ENCODE measurements around the gene FMNL2. TPM values are rescaled to one million over a fixed set of nuclear protein-coding genes. Genes with fewer than 3 reads are reported as not detected.

The FMNL2 gene
- polyA plus RNA-seq, 1 donor: 20.4 TPM

DNA sequence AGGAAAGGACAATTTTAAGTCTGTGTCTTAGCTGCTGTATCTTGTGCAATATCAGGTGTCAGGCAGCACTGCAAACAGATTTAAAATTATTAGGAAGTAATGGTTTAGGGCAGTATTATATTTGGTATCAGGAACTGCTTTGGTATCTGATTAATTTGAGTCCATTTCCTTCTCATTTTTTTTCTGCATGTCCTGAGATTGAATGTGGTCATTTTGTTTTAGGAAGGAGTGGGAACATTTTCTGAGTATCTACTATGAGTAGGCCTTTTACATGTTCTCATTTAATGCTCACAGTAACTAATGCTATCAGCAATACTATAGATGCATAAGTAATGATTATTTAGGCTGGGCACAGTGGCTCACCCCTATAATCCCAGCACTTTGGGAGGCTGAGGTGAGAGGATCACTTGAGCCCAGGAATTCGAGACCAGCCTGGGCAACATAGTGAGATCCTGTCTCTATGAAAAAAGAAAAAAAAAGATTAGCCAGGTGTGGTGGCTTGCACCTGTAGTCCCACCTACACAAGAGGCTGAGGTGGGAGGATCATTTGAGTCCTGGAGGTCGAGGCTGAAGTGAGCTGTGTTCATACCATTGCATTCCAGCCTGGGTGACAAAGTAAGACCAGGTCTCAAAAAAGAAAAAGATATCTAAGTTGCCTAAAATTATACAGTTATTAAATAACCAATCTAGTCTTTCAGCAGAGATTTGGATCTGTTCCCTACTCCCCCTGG, 4.7 kb downstream of the FMNL2 start:
- DNase-seq: no peak

DNA sequence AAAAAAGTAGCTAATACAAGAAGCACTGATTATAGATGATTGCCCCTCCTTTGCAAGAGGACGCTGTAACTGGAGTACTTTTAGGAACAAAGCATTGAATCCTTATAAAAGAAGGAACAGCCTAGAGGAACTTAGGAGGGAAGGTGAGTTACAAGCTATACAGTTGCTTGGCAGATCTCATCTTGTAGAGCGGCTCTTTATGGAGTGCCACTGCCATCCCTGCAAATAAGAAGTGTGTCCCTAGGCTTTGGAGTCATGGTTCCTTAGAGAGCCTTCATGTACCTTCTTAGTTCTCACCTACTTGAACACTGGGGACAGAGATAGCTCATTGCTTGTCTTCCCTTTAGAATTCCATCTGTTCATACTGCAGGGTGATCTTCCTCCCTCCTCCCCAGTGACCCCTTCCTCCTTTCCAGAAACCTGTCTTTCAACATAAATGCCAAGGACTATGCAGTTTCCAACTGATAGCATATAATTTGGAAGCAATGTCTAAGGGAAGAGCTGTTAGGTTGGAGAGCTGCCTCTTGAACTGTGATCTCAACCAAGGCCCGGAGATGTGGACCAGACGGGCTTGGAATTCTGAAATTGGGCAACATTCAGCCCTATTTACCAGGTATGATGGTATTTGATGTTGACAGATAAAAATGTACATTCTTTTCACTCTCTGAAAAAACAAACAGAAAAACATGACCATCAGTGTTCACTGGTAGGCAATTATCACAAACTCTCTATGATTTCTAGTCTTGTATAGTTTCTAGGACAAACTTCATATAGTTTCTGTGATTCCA, 7.5 kb downstream of the FMNL2 start:
- no peak for DNase-seq

DNA sequence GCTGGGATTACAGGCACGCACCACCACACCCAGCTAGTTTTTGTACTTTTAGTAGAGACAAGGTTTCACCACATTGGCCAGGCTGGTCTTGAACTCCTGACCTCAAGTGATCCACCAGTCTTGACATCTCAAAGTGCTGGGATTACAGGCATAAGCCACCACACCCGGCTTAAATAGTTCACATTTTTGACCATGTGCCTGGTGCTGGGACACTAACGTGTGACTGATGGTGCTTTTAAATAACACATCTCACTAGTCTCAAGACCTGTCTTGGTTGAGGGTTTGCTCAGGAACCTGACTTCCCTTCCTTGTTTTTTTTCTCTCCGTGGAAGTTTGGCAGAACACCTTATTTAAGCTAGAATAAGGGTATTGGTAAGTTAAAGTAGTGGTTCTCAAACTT, 8.5 kb downstream of the FMNL2 start:
- DNase-seq: no peak

DNA sequence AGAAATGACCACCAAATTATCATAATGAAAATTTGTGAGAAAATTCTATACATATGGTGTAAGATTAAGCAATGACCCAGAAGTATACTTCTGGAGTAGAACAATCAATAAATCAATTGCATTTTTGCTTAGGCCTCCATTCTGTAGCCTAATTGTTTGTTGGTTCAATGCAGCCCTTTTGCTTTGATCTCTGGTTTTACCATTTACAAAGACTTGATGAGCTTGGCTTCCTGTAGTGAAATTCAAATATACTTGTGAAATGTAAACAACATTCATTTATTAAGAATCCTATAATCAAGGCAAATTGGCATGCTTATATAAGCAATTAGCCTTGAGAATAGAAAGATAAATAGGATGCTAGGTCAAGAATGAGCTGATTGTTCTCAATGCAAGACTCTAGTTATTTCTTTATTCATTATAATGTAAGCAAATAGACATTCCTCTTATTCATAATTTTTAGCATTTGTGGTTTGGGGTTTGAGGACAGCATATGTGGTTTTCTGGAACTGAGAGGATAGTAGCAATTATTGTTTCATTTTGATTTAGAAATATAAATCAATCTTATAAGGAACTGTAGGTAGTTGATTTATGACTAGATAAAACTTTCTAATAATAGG, 9.7 kb downstream of the FMNL2 start:
- no peak for DNase-seq

DNA sequence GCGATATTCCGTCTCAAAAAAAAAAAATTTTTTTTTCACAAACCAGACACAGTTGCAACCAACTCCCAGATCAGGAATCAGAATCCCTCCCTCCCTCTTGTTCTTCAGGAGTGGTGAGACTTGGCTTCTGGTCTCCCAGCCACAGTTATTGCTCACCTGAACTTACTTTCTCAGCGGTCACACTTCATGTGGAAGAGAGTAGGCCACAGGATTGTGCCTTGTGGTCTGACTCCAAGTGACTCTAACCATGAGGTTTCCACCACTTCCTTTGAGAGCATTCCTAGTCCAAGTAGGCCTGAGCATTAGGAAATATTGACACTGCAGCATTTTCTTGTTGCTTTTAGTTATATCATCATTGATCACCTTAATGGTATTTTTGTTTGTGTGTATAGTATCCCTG, 12.1 kb downstream of the FMNL2 start:
- DNase-seq: no peak

DNA sequence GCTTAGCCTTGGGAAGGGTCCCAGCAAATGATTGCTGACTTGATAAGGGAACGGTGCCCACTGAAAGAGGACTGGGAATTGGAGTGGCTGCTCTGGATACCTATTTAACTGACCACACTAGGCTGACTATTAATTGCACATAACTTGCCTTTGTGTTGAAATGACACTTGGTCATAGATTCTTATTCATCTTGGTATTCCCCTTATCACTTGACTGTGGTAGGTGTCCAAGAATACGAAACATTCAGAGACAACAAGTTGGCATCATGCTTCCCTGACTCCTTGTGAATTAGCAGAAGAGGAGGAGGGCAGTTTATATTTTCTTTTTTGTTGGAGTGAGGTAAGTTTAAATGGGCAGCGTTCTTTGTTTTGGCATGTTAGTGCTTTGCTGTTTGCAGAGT, 13.4 kb downstream of the FMNL2 start:
- DNase-seq: no peak

DNA sequence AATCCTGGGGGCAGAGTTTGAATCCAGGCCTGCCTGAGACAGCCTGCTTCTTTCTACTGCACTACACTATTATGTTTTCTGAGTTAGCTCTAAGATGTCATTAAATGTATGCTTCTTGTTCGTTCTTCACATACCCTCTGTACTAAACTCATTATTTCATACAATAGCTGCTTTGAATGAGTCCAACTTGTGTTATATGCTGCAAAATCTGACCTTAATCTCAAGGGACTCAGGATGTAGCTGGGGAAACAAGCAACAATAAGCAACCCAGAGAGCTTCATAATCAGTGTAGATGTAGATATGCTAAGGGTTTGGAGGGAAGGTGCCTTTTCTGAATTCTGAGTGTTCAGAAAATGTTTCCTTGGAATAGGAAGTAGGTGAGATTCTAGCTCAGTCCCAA, 14.4 kb downstream of the FMNL2 start:
- DNase-seq: no peak

DNA sequence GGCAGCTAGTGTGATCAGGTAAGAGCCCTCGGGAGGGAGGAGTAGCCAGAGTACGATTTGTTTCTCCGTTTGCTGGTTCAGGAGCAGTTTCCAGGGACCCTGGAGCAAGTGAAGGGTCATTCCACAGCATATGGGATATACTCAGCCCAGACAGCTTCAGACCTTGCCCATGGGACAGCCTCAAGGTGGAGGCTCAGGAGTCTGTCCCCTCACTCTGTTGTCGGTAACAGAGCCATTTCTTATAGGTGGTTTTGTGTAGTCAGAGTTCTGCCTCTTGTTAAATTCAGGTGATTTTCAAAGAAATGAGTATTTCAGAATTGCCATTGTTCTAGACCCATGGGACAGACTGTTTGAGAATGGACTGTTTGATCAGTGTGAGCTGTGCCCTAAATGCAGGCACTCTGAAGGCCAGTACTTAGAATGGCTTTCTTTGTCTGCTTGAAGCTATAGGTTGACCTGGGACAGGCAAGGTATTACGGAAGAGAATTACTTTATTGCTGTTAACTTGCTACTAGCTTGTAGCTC, 15.2 kb downstream of the FMNL2 start:
- DNase-seq: no peak

DNA sequence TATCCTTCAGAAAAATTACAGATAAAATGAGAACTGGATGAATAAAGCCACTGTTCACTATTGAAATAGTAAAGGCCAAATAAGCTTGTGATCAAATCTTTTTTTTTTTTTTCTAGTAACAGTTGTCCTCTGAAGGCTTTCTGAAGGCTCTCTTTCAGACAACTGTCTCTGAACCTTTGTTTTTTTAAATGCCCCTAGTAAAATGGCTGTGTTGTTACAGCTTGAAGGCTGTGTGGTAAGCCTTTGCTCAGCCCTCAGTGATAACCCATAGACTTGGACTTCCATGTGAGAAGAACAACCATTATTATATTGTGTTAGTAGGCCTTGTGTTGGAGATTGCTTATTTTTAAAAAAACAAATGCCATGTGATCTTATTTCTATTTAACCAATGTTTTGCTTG, 17.6 kb downstream of the FMNL2 start:
- DNase-seq: no peak

DNA sequence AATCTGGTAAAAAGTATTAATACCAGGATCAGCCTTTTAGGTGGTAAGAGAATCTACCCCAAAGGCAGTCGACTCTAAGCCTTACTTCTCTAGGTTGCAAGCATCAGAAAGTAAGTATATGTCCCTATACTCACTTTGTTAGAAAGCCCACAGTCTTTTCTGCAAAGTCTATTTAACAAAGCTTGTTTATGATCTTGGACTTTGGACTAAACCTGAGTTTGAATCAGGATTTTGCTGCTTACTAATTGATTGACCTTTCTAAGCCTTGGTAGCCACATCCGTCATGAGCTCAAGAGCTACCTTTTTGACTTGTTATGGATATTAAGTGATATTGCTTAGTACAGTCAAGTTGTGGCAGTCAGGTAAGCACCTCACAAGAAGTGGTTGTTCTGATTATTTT, 18.4 kb downstream of the FMNL2 start:
- DNase-seq: no peak

DNA sequence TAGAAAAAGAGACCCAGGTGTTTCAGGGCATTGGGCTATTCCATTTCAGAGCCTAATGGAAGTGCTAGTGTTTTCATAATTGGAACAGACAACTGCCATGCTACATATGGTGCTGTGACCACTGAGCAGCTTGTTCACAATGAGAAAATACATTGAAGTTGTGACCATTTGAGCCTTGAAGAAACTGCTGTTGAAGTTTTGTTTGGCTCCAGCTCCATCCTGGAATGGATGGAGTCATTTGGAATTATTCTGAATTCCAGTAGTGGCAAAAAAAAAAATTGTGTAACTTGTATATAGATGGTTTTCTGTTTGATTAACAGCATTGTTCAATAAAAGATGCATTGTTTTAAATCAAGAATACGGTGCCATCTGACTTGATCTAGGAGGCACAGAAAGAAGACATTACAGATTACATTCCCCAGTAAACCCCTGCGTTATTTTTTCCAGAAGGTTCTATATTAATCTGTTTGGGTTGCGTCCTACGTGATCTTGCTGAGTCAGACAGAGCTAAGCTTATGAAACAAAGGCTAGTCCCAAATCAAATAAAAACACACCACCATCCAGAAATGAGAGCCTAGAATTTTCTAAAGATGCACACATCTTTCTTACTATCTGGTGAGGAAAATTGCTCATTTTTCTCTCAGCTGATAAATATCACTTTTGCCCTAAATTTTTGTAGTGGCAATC, 19.2 kb downstream of the FMNL2 start:
- DNase-seq: no peak

DNA sequence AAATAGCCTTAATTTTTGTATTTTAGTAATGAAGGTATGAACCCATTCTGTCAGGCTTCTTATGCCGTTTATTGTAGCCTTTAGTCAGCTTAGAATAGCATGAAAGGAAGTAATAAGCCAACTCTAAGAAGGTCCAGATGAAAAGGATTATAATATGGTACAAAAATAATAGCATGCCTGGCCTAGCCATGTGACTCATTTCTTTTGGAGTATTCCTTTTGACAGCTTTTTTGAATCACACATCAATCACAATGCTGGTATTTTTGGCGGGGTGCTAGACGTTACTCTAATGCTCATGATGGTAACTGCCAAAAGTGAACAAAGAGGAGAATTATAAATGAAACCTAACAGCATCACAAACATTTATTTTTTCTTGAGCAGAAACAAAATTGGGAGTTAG, 19.9 kb downstream of the FMNL2 start:
- DNase-seq: no peak

DNA sequence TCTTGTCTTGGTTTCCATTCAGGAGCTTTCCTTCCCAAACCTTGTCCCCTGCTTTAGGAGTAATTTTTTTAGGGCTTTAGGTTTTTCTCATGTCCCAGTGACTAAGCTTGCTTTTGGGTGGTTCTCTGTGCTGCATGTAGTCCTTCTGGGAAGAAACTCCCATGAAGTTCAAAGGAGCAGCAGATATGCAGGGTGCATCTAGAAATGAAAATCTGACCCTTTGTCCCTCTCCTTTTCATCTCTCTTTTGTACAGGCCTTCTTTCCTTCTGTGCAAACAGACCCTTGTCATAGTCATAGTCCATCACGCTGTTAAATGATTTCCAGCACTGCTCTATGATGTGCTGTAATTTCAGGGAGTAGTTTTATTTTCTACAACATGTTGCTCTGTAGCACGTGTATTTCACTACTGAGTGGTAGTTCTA, 20.4 kb downstream of the FMNL2 start:
- no peak for DNase-seq

DNA sequence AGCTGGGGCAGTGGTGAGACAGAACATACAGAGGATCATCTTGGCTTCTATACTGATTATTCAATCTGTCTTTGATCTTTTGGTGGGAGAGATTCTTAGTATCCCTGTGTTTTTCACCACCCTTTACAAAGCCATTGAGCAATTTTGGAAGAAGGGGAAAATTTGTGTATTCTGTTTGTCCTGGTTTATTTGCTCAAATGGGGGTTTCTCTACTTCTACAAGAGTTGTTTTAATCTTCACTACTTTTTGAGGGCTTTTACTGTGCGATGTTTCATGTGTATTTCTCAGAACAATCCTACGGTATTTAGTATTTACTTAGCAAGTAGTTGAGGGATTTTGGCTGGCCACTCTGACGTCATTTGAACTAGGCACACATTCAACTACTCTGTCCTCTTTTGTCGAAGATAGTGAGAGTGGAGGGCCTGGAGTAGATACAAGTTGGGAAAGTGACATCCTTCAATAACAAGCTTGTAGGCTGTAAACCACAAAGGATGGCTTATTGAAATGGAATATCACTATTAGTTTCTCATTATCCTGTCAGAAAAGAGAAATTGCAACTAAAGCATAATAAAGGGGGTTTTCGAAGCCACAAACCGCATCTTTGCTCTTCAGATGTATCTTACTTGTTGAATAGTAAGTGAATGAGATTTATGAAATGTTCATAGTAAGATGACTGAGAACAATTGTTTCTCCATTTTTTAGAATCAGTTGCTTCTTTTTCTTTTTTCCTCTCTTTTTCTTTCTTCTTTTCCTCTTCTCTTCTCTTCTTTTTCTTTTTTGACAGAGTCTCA, 24.8 kb downstream of the FMNL2 start:
- no peak for DNase-seq

DNA sequence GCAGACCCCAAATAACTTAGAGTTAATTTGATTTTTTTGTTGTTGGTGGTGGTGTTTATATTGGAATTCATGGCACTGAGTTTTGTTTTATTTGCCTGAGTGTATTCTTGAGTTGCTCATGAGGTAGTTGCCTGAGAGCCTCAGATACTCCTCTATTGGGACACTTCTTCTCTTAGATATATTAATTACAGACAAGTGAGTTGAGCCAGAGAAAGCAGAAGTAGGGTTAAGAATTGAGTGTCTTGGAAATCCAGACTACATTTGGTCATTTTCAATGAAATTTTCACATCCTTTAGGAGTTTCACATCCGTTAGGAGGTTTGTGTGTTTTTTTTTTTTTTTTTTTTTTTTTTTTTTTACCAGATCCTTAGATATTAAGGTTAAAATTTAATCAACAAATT, 29.0 kb downstream of the FMNL2 start:
- DNase-seq: no peak

DNA sequence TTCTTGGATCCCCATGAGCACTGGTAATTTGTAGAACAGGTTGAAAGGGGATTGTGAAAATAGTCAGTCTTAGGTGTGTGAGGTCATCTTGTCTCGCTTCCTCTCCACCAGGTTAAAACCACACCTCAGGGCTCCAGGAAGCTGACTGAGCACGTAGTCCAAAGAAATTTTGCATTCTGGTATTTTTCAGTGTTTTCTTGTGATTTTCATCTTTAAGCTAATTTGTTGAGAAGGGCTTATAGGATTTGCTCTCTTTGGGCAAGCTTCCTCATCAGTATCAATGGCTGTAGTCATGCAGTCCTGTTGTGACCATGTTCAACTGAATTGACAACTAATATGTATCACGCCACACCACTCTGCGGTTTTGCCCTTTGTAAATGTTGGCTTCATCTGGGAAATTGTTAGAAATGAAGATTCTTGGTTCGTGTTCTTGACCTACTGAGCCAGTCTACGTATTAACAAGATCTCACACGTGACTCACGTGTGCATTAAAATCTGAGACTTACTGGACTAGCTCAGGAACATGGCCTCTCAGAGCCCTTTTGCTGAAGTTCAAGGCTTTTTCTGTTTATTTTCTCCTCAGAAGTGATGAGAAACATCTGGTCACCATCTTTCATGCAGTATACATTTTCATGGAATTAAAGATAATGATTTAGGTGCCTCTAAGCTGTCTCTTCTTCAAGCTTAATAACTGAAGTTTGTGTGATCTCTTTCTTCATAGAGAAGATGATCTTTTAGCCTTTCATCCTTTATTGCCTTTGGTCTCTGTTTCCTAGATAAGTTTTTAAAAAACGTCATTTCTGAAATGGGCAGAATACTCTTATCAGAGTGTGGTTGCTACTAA, 32.8 kb downstream of the FMNL2 start:
- DNase-seq: no peak

DNA sequence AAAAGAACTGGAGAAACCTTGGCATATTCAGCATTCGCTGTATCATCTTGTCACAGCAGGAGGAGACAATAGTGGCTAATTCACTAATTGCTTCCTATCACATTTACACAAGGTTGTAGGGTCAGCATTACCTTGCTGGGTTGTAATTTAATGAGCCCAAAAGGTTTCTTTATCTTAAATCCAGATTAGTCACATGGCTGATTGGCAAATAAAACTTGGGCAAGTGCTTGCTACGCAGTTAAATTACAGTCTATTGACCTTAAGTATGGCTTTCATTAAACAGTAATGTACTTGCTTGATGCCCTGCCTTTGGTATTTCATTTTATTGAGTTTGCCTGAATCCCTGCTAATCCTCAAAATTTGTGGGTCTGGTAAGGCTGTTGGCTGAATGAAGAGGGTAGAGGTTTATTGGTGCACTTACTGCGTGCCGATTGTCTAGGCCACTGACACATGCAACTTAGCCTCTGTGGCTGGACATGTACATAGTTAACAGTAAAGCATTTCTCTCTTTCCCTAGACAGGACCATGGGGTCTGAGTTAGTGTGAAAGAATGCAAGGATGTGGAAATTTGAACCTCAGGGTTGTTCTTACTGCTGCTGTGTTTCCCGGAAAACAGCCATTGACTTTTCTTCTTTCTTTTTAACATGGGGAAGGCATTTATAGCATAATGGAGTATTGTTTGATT, 34.3 kb downstream of the FMNL2 start:
- no peak for DNase-seq

DNA sequence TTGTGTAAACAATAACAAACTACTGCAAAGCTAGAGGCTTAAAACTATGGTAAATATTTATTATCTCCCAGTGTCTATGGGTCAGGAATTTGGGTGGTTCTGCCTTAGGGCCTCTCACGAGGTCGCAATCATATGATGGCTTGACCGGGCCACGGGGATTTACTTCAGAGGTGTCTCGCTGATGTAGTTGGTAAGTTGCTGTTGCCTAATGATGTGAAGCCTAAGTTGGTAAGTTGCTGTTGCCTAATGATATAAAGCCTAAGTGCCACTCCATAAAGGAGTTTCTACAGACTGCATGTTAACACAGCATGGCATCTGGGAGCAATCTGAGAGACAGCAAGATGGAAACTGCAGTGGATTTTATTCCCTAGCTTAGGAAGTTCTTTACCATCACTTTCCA, 35.8 kb downstream of the FMNL2 start:
- DNase-seq: no peak

DNA sequence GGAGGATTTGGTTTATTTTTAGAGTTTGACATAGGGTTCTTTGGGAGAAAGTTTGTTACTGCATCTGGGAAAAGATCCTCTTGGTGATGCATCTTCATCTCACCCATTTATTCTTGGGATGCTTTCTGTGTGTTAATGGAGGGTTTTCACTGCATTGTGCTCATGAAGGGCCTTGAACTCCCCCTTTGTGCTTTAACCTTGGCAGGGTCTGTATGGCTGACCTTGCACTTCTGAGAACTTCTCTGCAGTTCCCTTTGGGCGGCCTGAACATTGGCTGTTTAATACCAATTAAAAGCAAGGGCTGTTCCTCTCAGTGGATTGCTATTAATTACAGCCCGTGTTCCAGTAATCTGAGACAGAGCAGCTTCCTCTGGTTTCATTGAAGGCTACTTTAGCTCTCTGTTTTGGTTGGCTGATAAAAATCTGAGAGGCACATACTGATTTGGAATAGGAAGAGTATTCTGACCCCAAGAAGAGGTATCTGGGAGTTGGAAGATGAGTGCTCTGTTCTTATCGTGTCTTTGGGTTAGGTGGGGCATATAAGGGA, 37.5 kb downstream of the FMNL2 start:
- DNase-seq: no peak

DNA sequence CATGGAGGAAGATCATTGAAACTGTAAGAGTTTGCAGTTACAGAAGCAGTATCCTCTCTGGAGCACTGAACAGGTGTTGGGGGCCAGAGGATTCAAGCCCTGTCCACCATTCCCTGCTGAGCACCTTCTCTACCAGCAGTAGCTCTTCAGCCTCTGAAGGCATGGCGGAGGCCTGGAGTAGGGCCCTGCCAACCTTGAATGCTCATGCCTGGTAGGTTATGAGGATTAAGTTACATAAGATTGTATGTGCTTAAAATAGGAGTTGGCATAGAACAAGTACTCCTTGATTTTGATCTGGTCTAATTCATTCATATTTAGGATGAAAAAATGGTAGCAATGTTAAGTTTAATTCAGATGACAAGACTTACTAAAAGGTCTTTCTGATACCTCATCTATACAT, 40.2 kb downstream of the FMNL2 start:
- no peak for DNase-seq
